Subcutaneous adipose tissue (tissue), 4 donors: ENCODE measurements around the gene CFAP157. TPM values are rescaled to one million over a fixed set of nuclear protein-coding genes. Genes with fewer than 3 reads are reported as not detected.

ENCODE experiments used
- CTCF ChIP-seq: fragments of 450-650 bp; IDR thresholded peaks from one replicate; pipeline ENCODE4 v1.5.1; 2016; ENCODE audit warnings: low read depth, mild to moderate bottlenecking, control low read depth, antibody characterized with exemption, moderate library complexity
- total RNA-seq, 4 donors: library from RNA; depleted of rRNA; stranded (reverse); fragments of >200 nt; gene quantifications; one replicate each; pipeline ENCODE4 v1.1.0, GENCODE V29; 2016

Gene CFAP157
- total RNA-seq, 4 donors from 2014 or later = not detected

- TF ChIP-seq CTCF = no peak
Measured at GRCh38 chr9:127682351-127683136, 24.2 kb upstream of the CFAP157 start.

GRCh38 chr9:127683723-127684122 lies 23.1 kb upstream of the CFAP157 start:
- TF ChIP-seq CTCF = no peak

GRCh38 chr9:127684576-127684975 lies 22.2 kb upstream of the CFAP157 start:
- no peak for TF ChIP-seq CTCF

GRCh38 chr9:127686461-127687393 lies 20.1 kb upstream of the CFAP157 start:
- TF ChIP-seq CTCF = no peak

- TF ChIP-seq CTCF = no peak
Measured at GRCh38 chr9:127689329-127690000, 17.3 kb upstream of the CFAP157 start.

GRCh38 chr9:127690735-127691134 lies 16.1 kb upstream of the CFAP157 start:
- no peak for TF ChIP-seq CTCF

GRCh38 chr9:127692071-127692470 lies 14.7 kb upstream of the CFAP157 start:
- TF ChIP-seq CTCF = no peak
